Mucosa of rectum (tissue), 2 donors: Measurements from ENCODE around the gene CHAF1A.
A peak's percentile ranks its signal among the peaks of the same experiment; 100 is the strongest.

Source experiments
- H3K27ac ChIP-seq, 2 donors: one replicate each; pipeline ENCODE4 v1.7.0; 2013; ENCODE audit warnings: inconsistent platforms in 2 of 2, low read depth in 2 of 2, low read length in 2 of 2
- H3K27me3 ChIP-seq, 2 donors: one replicate each; pipeline ENCODE4 v1.7.0; 2013; ENCODE audit warnings: low read length in 2 of 2; ENCODE audit not compliant: control insufficient read depth in 2 of 2, insufficient read depth in 2 of 2
- H3K36me3 ChIP-seq, 2 donors: one replicate each; pipeline ENCODE4 v1.7.0; 2013; ENCODE audit warnings: low read length in 2 of 2; ENCODE audit not compliant: control insufficient read depth in 2 of 2, insufficient read depth in 2 of 2
- H3K4me1 ChIP-seq, 2 donors: one replicate each; pipeline ENCODE4 v1.7.0; 2013; ENCODE audit warnings: low read length in 2 of 2, mild to moderate bottlenecking in 1 of 2; ENCODE audit not compliant: control insufficient read depth in 2 of 2, insufficient read depth in 2 of 2
- H3K4me3 ChIP-seq, 2 donors: one replicate each; pipeline ENCODE4 v1.7.0; 2013; ENCODE audit warnings: low read length in 2 of 2
- H3K9ac ChIP-seq, 2 donors: one replicate each; pipeline ENCODE4 v1.7.0; 2013; ENCODE audit warnings: low read length in 2 of 2, low read depth in 1 of 2, mild to moderate bottlenecking in 1 of 2
- H3K9me3 ChIP-seq, 2 donors: one replicate each; pipeline ENCODE4 v1.7.0; 2013; ENCODE audit warnings: low read length in 2 of 2; ENCODE audit not compliant: control insufficient read depth in 2 of 2
- donor health status: healthy.
- donor health status: Normal muscosa, but diverticular disease.

The CHAF1A gene

GRCh38 chr19:4429256-4429655, 26.8 kb downstream of the CHAF1A start:
- no peaks in the 10 kb centered on the region for H3K9me3 ChIP-seq
- H3K27me3 ChIP-seq = no peaks in the 10 kb centered on the region
- no peak overlapping the region for H3K27ac ChIP-seq
- no peak overlapping the region for H3K9ac ChIP-seq
- no peaks in the 10 kb centered on the region for H3K4me1 ChIP-seq
- no peak overlapping the region for H3K4me3 ChIP-seq
- H3K36me3 ChIP-seq = peaks cover 9 to 18% of the 10 kb centered on the region in 2 donors

DNA sequence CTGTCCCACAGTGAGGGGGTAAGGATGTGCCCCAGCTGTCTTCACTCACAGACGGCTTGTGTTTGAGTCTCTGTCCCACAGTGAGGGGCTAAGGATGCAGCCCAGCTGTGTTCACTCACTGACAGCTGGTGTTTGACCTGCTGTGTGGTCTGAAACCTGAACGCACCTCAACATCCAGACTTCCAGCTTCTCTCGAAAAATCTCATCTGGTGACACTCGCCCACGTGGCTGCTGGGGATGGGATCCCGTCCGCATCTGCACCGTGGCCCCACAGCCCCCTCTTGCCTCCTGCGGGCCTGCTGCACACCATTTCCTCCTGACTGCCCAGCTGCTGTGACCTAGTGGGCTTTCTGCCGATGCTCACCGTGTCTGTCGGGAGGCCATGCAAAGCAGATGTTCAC, 27.3 kb downstream of the CHAF1A start:
- Histone ChIP-seq H3K9me3 (no peaks in the 10 kb centered on the region), H3K27me3 (no peaks in the 10 kb centered on the region), H3K9ac (no peak overlapping the region), H3K4me3 (no peak overlapping the region), H3K27ac (no peak overlapping the region), H3K4me1 (no peaks in the 10 kb centered on the region), H3K36me3 (peaks cover 9 to 18% of the 10 kb centered on the region in 2 donors)

GRCh38 chr19:4430760-4431159, 28.3 kb downstream of the CHAF1A start:
- H3K9me3 ChIP-seq = no peaks in the 10 kb centered on the region
- no peak overlapping the region for H3K27ac ChIP-seq
- H3K9ac ChIP-seq = no peak overlapping the region
- peaks cover 9 to 15% of the 10 kb centered on the region in 2 donors for H3K36me3 ChIP-seq
- H3K27me3 ChIP-seq = no peaks in the 10 kb centered on the region
- no peak overlapping the region for H3K4me3 ChIP-seq
- no peaks in the 10 kb centered on the region for H3K4me1 ChIP-seq

GRCh38 chr19:4431296-4431695, 28.9 kb downstream of the CHAF1A start:
- Histone ChIP-seq H3K4me3 (no peak overlapping the region), H3K4me1 (no peaks in the 10 kb centered on the region), H3K36me3 (peaks cover 9 to 17% of the 10 kb centered on the region in 2 donors), H3K27me3 (no peaks in the 10 kb centered on the region), H3K27ac (peak overlapping the region in 1 of 2 donors; percentile 23), H3K9ac (no peak overlapping the region), H3K9me3 (no peaks in the 10 kb centered on the region)

DNA sequence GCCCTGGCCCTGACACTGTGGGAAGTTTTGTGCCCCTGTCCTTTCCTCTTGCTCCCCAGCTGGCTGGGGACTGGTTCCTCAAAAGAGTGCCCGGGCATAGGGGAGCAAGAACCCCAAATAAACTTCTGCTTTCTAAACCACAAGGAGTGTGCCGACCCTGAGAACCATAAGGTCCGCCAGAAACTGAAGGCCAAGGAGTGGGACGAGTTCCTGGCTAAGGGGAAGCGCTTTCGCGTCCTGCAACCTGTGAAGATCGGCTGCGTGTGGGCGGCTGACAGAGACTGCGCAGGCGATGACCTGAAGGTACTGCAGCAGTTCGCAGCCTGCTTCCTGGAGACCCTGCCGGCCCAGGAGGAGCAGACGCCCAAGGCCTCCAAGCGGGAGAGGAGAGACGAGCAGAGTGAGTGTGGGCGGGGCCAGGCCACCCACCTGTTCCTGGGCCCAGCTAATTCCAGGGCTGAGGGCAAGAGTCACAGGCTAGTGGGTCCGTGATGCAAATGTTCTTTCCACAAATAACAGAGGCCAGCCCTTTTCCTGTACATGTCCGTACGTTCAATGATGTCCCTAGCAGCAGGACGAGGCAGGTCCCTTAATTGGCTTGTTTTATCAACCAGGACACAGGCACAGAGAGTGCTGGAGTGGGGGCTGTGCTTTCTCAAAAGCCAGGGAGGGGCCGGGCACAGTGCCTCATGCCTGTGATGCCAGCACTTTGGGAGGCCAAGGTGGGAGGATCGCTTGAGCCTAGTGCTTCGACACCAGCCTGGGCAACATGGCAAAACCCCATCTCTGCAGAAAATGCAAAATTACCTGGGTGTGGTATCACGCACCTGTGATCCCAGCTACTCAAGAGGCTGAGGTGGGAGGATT, 29.6 kb downstream of the CHAF1A start:
- Histone ChIP-seq H3K36me3 (peaks cover 9 to 17% of the 10 kb centered on the region in 2 donors), H3K27me3 (no peaks in the 10 kb centered on the region), H3K9me3 (no peaks in the 10 kb centered on the region), H3K4me3 (no peak overlapping the region), H3K27ac (peak overlapping the region in 1 of 2 donors; percentile 32), H3K9ac (no peak overlapping the region), H3K4me1 (no peaks in the 10 kb centered on the region)

- no peak overlapping the region for H3K4me3 ChIP-seq
- no peak overlapping the region for H3K9ac ChIP-seq
- no peaks in the 10 kb centered on the region for H3K4me1 ChIP-seq
- no peaks in the 10 kb centered on the region for H3K27me3 ChIP-seq
- H3K9me3 ChIP-seq = no peaks in the 10 kb centered on the region
- peaks cover 9 to 17% of the 10 kb centered on the region in 2 donors for H3K36me3 ChIP-seq
- H3K27ac ChIP-seq = no peak overlapping the region
Measured at GRCh38 chr19:4432918-4433506, 30.6 kb downstream of the CHAF1A start.

DNA sequence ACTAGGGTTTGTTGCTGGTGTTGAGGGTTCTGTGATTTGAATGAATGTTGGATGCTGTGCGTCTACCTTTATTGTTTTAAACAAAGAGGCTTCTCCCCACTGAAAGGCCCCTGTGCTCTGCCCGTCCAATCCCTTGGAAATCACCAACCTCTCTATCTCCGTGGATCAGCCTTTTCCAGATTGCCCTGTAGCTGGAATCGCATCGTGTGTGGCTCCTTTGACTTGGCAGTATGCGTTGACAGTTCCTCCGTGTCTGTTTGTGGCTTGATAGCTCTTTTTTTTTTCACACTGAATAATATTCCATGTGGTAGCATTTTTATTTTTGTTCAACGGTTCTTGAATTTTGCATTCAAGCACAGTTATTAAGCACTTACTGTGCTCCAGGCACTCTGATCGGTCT, 32.0 kb downstream of the CHAF1A start:
- H3K27me3 ChIP-seq = no peaks in the 10 kb centered on the region
- no peak overlapping the region for H3K9ac ChIP-seq
- H3K9me3 ChIP-seq = no peaks in the 10 kb centered on the region
- H3K36me3 ChIP-seq = peaks cover 9 to 12% of the 10 kb centered on the region in 2 donors
- H3K27ac ChIP-seq = no peak overlapping the region
- H3K4me1 ChIP-seq = no peaks in the 10 kb centered on the region
- H3K4me3 ChIP-seq = no peak overlapping the region

DNA sequence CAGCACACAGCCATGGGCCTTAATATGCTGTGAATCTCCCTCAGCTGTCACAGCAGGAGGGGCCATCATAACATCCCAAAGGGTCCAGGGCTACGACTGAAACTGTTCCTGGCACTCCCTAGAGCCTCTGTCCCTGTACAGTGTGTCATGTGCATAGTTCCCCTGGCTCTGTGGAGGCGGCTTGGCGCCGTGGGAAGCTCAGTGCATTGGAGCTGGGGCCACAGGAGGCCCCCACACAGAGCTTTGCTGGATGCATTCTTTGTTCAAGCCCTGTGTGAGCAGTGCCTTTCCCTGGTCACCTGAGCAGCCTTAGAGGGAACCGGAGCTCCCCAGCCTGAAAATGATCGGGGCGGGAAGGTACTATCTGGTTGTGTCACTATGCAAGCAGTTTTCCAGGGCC, 33.8 kb downstream of the CHAF1A start:
- Histone ChIP-seq H3K36me3 (peaks cover 5 to 9% of the 10 kb centered on the region in 2 donors), H3K4me1 (no peaks in the 10 kb centered on the region), H3K9ac (no peak overlapping the region), H3K4me3 (no peak overlapping the region), H3K27ac (no peak overlapping the region), H3K27me3 (no peaks in the 10 kb centered on the region), H3K9me3 (no peaks in the 10 kb centered on the region)

GRCh38 chr19:4437103-4437502, 34.7 kb downstream of the CHAF1A start:
- H3K9me3 ChIP-seq = no peaks in the 10 kb centered on the region
- H3K36me3 ChIP-seq = peaks cover 5 to 13% of the 10 kb centered on the region in 2 donors
- no peaks in the 10 kb centered on the region for H3K27me3 ChIP-seq
- no peak overlapping the region for H3K9ac ChIP-seq
- H3K4me3 ChIP-seq = no peak overlapping the region
- no peaks in the 10 kb centered on the region for H3K4me1 ChIP-seq
- no peak overlapping the region for H3K27ac ChIP-seq

GRCh38 chr19:4439243-4439642, 36.8 kb downstream of the CHAF1A start:
- Histone ChIP-seq H3K9me3 (no peaks in the 10 kb centered on the region), H3K4me1 (no peaks in the 10 kb centered on the region), H3K36me3 (peaks cover under 1 to 15% of the 10 kb centered on the region in 2 donors), H3K27me3 (no peaks in the 10 kb centered on the region), H3K9ac (no peak overlapping the region), H3K4me3 (no peak overlapping the region), H3K27ac (no peak overlapping the region)
